Heart right ventricle (tissue), 16 donors: ENCODE data around the gene IFIT2. TPM values are rescaled to one million over a fixed set of nuclear protein-coding genes. Genes with fewer than 3 reads are reported as not detected.
A peak's percentile ranks its signal among the peaks of the same experiment; 100 is the strongest.
"Not testable (repeated sequence)": the region's sequence is repeated elsewhere in the genome, so short reads cannot be mapped to it uniquely, and the experiment has no call there.

Experiments
- ATAC-seq, 8 donors: fragments of 200-7000 bp; cut with Tn5 transposase; one replicate each; pipeline ENCODE4 v1.9.1; 2020; ENCODE audit warnings: mild to moderate bottlenecking in 8 of 8, moderate library complexity in 8 of 8, moderate number of reproducible peaks in 1 of 8
- DNase-seq, 2 donors: peaks; one replicate each; pipeline ENCODE4 v3.0.0-alpha.2; 2020
- H3K27ac ChIP-seq, 10 donors: fragments of 200-600 bp; sonication (generic) in 2 of 10; one replicate each; pipeline versions ENCODE4 v1.5.0 to v1.8.0; 2020 to 2022; ENCODE audit warnings: mild to moderate bottlenecking in 3 of 10
- H3K27me3 ChIP-seq, 7 donors: fragments of 200-600 bp; one replicate each; pipeline ENCODE4 v1.8.0; 2021 to 2022; ENCODE audit warnings: mild to moderate bottlenecking in 2 of 7
- H3K36me3 ChIP-seq, 9 donors: fragments of 200-600 bp; sonication (generic) in 1 of 9; one replicate each; pipeline versions ENCODE4 v1.5.0 to v1.8.0; 2020 to 2022; ENCODE audit warnings: mild to moderate bottlenecking in 2 of 9
- H3K4me1 ChIP-seq, 9 donors: fragments of 200-600 bp; sonication (generic) in 1 of 9; one replicate each; pipeline versions ENCODE4 v1.5.0 to v1.8.0; 2020 to 2022; ENCODE audit warnings: mild to moderate bottlenecking in 4 of 9
- H3K4me3 ChIP-seq, 10 donors: fragments of 200-600 bp; sonication (generic) in 2 of 10; one replicate each; pipeline versions ENCODE4 v1.5.0 to v1.8.0; 2020 to 2022; ENCODE audit warnings: mild to moderate bottlenecking in 7 of 10, moderate library complexity in 2 of 10
- H3K9me3 ChIP-seq, 11 donors: fragments of 200-600 bp in 10 of 11; sonication (generic) in 2 of 11; one replicate each; pipeline versions ENCODE4 v1.5.0 to v1.8.0; 2013 to 2022; ENCODE audit warnings: mild to moderate bottlenecking in 2 of 11, control low read depth in 1 of 11, moderate library complexity in 1 of 11
- CTCF ChIP-seq, 9 donors: fragments of 200-600 bp; sonication (generic) in 2 of 9; IDR thresholded peaks; one replicate each; pipeline versions ENCODE4 v1.5.0 to v1.8.0; 2021 to 2022; ENCODE audit warnings: antibody characterized with exemption in 9 of 9, mild to moderate bottlenecking in 5 of 9, moderate library complexity in 1 of 9
- WGBS, 2 donors: extraction: QIAGEN DNeasy Blood & Tissue Kit; methylation state at CpG; one replicate each; pipeline ENCODE4 v1.1.7; 2013; ENCODE audit warnings: inconsistent platforms in 1 of 2; 5-methylcytosine and 5-hydroxymethylcytosine counted together
- intact Hi-C, 10 donors: fragments of 100-400 bp; cut with DNase I; formaldehyde crosslinking; loops; one replicate each; pipeline versions ENCODE4 v1.11.1 to v1.14.2; 2022
- long read RNA-seq, 3 donors: library from polyadenylated mRNA; unstranded; transcript quantifications; one replicate each; pipeline ENCODE4 v2.0.0, GENCODE V29; 2020 to 2021
- polyA plus RNA-seq, 2 donors: library from polyadenylated mRNA; stranded (reverse); fragments of 200-250 nt; gene quantifications; one replicate each; pipeline ENCODE4 v1.2.3, GENCODE V29; 2013
- total RNA-seq, 10 donors: library from RNA; stranded (reverse); fragmentation: NEBNext Ultra II Directional in 3 of 10; extraction: Animal tissue kit (Norgen Biotek cat#: 25700) in 3 of 10; gene quantifications; one replicate each; pipeline versions ENCODE4 v1.2.1 to v1.2.4, GENCODE V29; 2021 to 2023
- donor health status: Arrhythmogenic right ventricular cardiomyopathy.
- donor health status: ischemic (EF 13 %, LVEDD 7.1; RV severe dilation, severe dysfunction).
- donor health status: healthy with polysubstance abuse.
- donor health status: DM: no; HTN: yes; CAD: no.
- donor health status: DM: no; HTN: no; CAD: no.
- donor health status: ischemic (EF 25% LVEDD 6.9; RV normal size, moderate dysfunction).
- donor health status: ischemic (EF 25% LVEDD 5.7; RV mildly dilated, moderate dysfunction).
- donor health status: healthy.
- donor health status: DM: yes; HTN: yes; CAD: no.
- donor health status: Ischemic cardiomyopathy.
- donor health status: ischemic (EF 35%, LVEDD 5.7; RV mildly dilated, moderate dysfunction).
- donor health status: nonischemic (EF 11% LVEDD 7.7; RV severe dilation, severe dysfunction).
- donor health status: DM: yes; HTN: yes; CAD: no.
- donor health status: PGD.
- donor health status: ischemic (EF 29% LVEDD 5.4; RV normal size, mild dysfunction).
- donor health status: nonischemic (EF 23%, LVEDD 6.1; RV moderate dilation, normal function).

Gene IFIT2
- total RNA-seq (10 to 100 TPM in 3 of 10 donors, 1 to 10 TPM in 7; 2.1 to 24.4 (median 6.5) TPM), polyA plus RNA-seq (1 to 10 TPM; 1.8 to 4.6 TPM)
- long read RNA-seq, donor 1, transcript IFIT2-201 (2 exons, 3,489 nt): major isoform, 16 of 16 reads
- long read RNA-seq, donor 1, partial matches to known transcripts: 0 of 16 reads
- long read RNA-seq, donor 1, other reads (novel, unspliced or antisense): 0 of 16 reads
- long read RNA-seq, donor 2, transcript IFIT2-201 (2 exons, 3,489 nt): major isoform, 17 of 17 reads
- long read RNA-seq, donor 2, partial matches to known transcripts: 0 of 17 reads
- long read RNA-seq, donor 2, other reads (novel, unspliced or antisense): 0 of 17 reads
- long read RNA-seq, donor 3, transcript IFIT2-201 (2 exons, 3,489 nt): major isoform, 13 of 13 reads
- long read RNA-seq, donor 3, partial matches to known transcripts: 0 of 13 reads
- long read RNA-seq, donor 3, other reads (novel, unspliced or antisense): 0 of 13 reads

- no peaks in the 10 kb centered on the region for H3K27me3 ChIP-seq
- TF ChIP-seq CTCF (IDR thresholded peaks at IDR 0.05): no peak
- H3K9me3 ChIP-seq: peaks cover 0 to 12% (median 0%) of the 10 kb centered on the region in 11 donors
- ATAC-seq (peak; percentile 71 to 88 (median 80)), DNase-seq (peak in 1 of 2 donors; percentile 30)
- peaks cover 0 to 44% (median 28%) of the 10 kb centered on the region in 9 donors for H3K4me1 ChIP-seq
- H3K36me3 ChIP-seq: peaks cover 0 to 15% (median 5%) of the 10 kb centered on the region in 9 donors
- intact Hi-C loops: no loop called here
- 3 to 5% methylated on average over 10 of the region's 10 CpGs for WGBS, 2 donors
- peak within 1 kb of the TSS; percentile 57 to 94 (median 86) for H3K27ac ChIP-seq
- peak within 1 kb of the TSS; percentile 30 to 61 (median 58) for H3K4me3 ChIP-seq
Measured at GRCh38 chr10:89301721-89302445, at the start of gene IFIT2. TSS of gene IFIT2 (plus strand) at chr10:89302046. CDS start at chr10:89302124, 78 bp downstream.

GRCh38 chr10:89252225-89252585 is 49.6 kb upstream of the IFIT2 start:
- DNase-seq: no peak
- ATAC-seq: no peak
- WGBS, 2 donors: 90 to 92% methylated on average over 2 of the region's 2 CpGs
- Histone ChIP-seq H3K27me3 (no peaks in the 10 kb centered on the region), H3K4me3 (peak overlapping the region in 9 of 10 donors; percentile 79 to 99 (median 83)), H3K27ac (peak overlapping the region in 6 of 10 donors; percentile 72 to 89 (median 86)), H3K36me3 (no peaks in the 10 kb centered on the region), H3K4me1 (peaks cover 0 to 37% (median 8%) of the 10 kb centered on the region in 9 donors), H3K9me3 (peaks cover 0 to 13% (median 0%) of the 10 kb centered on the region in 11 donors)
- no peak for TF ChIP-seq CTCF (IDR thresholded peaks at IDR 0.05)
- intact Hi-C loops: loop anchor here in 1 of 10 donors (10.0 kb wide), 1 partner anchor 313 kb away; no protein-coding TSS in a partner anchor

GRCh38 chr10:89255091-89255579 is 46.7 kb upstream of the IFIT2 start:
- not testable (repeated sequence) for H3K36me3 ChIP-seq, ATAC-seq, H3K27me3 ChIP-seq, DNase-seq, H3K4me3 ChIP-seq
- 79 to 87% methylated on average over 2 of the region's 2 CpGs for WGBS, 2 donors
- intact Hi-C loops: loop anchor here in 4 of 10 donors (5.0 to 10.0 kb wide), 5 partner anchors 117 to 310 kb away; partner anchors contain the start of gene IFIT1 (in 1 of the 4)
- H3K4me1 ChIP-seq: peaks cover 0 to 21% (median 8%) of the 10 kb centered on the region in 9 donors
- peak overlapping the region in 1 of 10 donors; percentile 7 for H3K27ac ChIP-seq
- H3K9me3 ChIP-seq: peaks cover 0 to 13% (median 0%) of the 10 kb centered on the region in 11 donors

GRCh38 chr10:89255793-89256192 is 46.1 kb upstream of the IFIT2 start:
- Histone ChIP-seq H3K4me3 (no peak overlapping the region), H3K36me3 (no peaks in the 10 kb centered on the region), H3K27ac (peak overlapping the region in 1 of 10 donors; percentile 7), H3K4me1 (peaks cover 0 to 20% (median 10%) of the 10 kb centered on the region in 9 donors), H3K9me3 (peaks cover 0 to 13% (median 0%) of the 10 kb centered on the region in 11 donors), H3K27me3 (no peaks in the 10 kb centered on the region)
- TF ChIP-seq CTCF (IDR thresholded peaks at IDR 0.05): no peak
- DNase-seq (no peak), ATAC-seq (no peak)
- intact Hi-C loops: loop anchor here in 4 of 10 donors (5.0 to 10.0 kb wide), 5 partner anchors 117 to 309 kb away; partner anchors contain the start of gene IFIT1 (in 1 of the 4)
